Measurements from ENCODE around the gene EYS.

Gene EYS

DNA sequence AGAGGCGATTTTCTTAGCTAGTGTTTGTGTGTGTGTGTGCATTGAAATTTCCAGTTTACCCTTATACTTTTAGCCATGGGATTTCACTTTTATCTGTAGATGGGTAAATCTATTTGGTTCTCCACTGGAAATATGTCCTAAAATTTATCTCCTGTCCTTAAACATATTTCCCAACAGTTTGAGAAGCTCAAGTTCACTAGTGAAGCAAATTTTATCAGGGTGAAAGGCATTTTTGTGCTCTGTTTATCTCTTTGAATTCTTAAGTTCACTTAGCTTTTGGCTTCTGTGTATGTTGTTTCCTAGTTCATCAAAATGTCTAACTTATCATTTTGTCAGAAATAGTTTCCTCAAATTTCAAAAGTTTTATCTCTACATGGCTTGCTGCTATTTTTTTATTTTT, 1509.8 kb downstream of the EYS start:
- DNase-seq = no peak

DNA sequence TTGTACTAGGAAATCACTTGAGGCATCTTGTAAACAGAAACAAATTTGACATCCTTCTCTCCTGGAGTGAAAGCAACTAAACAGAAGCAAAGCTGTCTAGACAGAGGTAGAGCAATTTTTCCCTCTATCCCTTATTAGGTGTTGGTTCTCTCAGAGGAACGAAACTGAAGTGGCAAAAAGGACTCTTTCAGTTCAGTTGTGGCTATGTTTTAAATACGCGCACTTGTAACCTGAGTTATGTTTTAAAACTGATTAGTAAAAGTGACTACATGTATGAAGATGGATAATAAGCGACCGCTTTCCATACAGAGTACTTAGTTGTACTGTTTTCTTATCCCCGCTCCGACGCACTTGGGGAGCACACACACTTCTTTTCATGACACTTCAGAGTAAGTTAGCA, 1520.4 kb downstream of the EYS start:
- no peak for DNase-seq

DNA sequence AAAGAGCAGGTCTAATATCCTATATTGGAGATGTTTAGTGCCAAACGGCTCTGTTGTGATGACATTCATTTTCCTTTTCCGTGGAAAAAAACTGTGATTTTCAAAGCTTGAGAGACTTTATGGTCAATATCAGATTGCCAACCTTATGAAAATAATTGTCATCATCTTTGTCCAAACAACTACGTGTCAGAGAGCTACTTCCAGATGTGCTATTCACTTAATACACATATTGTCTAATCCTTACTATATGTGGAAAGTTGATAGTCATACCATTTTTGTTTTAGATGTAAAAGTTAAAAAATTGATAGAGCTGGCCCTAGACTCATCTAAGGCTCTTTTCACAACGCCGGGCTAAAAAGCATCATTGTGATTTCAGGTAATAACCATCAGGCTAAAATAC, 1521.4 kb downstream of the EYS start:
- no peak for DNase-seq

DNA sequence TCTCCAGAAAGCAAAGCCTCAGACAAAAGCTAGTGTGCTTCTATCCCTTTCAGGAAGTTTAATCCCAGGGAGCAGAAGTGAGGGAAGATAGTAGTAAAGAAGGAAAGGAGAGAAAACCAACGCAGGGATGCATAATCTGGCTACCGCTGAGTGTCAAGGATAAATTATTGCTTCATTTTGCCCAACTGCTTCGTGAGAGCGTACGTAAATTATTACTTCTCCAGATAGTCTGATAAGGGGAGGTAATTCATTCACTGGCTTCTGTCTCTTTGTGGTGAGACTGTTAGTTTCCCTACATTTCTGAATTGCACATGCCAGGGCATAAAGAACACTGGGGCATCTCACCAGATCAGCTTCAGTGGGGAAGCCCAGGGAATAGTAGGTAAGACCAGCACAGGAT, 1531.7 kb downstream of the EYS start:
- no peak for DNase-seq

DNA sequence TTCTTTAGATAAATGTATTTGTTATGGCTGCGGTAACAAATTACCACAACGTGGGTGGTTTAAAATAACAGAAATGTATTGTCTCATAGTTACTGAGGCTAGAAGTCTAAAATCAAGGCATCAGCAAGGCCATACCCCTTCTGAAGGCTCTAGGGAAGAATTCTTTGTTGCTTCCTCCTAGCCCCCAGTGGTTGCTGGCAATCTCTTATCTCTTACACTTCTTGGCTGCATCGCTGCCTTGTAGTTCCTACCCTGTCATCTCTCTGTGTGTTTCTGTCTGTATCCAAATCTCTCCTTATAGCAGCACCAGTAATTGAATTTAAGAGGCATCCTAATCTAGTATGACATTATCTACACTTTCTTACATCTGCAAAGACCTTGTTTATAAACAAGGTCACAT, 1536.7 kb downstream of the EYS start:
- no peak for DNase-seq

DNA sequence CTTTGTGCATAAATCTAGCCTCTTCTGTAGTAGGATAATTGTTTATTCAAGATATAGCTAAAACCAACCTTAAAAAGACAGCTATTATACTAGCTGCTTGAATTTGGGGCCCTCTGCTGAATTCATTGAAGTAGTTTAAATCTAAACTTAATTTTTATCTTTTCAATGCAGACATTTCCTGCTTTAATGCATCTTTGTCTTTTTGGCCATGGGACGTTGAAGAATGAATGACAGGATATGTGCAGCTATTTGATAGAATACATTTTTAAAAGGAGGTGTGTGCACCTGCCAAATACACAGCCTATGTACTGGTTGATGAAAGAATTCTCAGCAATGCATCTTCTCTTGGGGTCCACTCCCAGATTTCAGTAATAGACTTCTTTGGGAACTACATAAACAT, 1546.5 kb downstream of the EYS start:
- no peak for DNase-seq

DNA sequence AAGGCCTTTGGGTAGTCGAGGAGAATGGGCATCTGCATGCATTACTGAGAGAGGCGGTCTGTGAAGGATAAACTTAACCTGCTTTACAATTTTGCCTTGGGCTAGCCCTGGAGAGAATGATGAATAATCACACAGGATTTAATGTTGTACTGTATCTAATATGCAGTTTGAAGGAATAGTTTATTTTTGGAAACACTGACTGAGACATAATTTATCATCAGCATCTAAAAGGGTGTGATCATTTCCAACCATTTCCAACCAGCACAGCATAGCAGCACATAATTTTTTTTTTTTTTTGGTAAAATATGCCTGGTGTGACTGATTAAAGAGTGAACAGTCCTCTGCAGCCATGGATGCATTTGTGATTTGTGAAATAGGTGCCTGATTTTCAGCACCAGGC, 1552.0 kb downstream of the EYS start:
- no peak for DNase-seq

DNA sequence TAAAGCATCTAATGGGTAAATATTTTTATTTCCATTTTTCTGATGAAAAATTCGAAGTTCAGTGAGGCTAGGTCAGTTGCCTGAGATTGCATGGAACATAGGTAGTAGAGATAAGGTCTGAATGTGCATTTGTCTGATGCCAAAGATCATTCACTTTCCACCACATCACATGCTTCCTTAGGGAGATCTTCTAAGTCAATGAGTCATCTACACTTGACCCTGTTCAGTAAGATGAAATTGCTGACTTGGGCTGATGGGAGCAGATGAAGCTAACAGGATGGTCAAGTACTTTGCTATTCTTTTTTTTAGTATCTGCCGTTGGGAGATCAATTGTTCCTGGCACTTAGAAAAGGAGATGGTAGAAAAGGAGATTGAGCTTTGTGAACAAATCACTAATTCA, 1560.2 kb downstream of the EYS start:
- DNase-seq = no peak

DNA sequence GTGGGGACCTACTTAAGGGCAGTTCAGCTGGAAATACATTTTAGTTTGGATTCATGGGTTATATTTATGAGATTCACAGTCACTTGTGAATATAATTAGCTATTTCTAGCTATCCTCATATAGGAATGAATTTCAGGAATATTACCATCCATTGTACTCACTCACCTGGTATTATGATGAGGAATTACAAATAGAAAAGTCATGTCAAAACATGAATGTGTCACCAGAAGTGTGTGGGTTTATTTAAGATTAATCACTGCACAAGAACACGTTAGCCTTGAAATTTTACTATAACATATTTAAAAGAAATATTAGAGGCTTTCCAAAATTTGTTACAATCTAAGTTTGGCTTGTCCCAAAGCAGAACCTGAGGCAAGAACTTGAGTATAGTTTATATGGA, 1560.9 kb downstream of the EYS start:
- no peak for DNase-seq

DNA sequence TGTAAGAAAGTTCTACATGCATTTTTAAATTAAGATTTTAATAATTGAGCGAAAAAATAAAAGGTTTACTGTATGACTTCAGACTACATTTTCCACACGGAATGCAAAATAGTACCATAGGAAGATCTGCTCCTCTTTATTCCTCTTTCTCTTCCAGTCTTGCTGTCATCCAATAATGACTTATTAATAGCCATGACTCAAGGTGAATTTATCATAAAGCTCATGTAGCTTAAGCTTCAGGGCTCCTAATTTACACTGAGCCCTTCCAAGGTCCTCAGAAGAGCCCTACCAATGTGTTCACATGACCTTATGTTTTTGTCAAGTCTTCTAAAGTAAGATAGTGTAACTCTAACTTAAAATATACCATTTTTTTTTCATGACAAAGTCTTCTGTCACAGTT, 1561.4 kb downstream of the EYS start:
- DNase-seq = no peak

DNA sequence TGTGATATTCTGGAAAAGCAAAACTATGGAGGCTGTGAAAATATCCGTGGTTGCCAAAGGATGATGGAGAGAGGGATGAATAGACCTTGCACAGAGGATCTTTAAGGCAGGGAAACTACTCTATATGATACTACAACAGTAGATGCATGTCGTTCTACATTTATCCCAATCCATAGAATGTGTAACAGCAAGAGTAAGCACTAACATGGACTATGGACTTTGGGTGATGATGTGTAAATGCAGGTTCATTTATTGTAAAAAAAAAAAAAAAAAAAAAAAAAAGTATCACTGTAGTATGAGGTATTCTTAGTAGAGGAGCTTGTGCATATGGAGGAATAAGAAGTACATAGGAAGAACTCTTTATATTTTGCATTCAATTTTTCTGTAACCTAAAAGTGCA, 1563.9 kb downstream of the EYS start:
- DNase-seq = no peak

DNA sequence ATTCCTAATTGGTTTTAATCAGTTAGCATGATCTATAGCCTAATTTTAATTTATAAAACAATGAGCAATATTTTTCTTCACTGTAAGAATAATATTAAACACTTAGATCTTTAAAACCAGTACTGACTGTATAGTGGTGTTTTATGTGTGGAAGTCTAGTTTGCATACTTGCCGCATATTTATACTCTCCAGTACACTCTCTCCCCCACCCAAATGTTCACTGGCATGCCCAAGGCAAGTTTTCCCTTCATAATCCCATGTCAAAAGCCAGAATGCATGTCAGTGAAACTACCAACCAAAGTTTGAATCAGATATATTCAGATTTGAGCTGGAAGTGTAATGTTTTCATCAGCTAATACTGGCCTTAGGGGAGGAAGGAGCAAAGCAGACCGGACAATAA, 1565.3 kb downstream of the EYS start:
- DNase-seq = no peak

DNA sequence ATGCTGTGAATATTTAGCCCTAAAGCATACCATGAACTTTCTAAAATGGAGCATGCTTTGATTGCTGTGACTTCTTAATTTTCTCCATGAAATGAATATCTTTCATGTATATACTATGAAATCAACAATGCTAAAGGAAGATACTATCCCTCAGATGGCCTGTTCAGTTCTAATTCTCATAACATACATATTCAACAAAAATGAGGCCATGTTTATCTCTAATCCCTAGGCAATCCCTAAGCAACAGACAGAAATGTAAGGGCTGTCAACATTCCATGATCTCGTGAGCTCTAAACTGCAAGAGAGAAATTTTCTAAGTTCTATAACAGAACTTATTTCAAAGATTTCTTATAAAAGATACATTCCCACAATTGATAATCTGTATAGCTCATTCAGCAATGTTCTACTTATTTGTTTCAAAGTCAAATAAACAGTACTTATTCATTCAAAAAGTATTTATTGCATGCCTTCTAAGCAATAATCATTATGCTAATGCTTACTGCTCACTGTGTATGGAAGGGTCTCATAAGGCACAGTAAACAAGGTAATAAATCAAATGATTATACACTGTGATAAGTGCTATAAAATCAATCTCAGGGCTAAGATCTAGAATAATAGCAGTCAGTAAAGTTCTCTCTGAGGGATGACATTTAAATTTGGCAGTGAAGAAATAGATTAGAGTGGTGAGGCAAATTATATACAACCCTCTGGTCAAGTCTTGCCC, 1578.6 kb downstream of the EYS start:
- no peak for DNase-seq

DNA sequence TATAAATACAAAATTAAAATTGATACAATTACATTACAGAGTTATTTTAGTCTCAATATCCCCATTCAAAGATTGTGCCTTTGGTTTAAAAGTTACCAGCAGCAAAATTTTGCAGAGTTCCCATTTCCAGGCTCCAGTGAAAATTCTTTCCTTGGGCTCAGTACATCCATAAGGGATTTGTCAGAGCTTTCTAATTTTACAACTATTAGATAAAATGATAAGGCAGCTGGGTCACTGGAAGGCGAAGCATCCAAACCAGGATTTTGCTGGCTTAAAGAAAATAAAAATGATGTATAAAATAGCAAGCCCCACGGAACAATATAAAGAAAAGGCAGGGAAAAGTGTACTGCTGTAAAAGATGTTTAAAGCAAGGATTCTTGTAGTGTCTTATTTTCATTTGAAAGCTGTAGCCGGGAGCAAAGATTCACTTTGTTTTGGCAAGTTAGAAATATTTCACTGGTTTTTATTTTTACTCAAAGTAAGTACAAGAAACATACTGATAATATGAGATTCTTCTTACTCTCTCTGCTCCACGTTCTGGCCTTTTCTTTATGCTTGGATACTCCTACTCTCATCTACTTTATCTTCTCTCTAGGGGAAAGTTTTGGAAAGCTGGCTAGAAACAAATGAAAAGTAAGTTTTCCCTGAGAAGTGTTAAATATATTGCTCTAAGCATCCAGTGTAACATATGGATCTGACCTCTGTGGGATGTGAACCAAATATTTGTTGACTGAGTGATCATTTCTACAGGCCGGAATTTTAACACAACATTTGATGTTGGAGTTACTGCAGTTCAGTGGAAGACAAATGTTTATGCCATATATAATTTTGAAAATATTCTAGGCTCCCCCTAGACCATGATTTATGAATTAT, 1583.0 kb downstream of the EYS start:
- DNase-seq = no peak

DNA sequence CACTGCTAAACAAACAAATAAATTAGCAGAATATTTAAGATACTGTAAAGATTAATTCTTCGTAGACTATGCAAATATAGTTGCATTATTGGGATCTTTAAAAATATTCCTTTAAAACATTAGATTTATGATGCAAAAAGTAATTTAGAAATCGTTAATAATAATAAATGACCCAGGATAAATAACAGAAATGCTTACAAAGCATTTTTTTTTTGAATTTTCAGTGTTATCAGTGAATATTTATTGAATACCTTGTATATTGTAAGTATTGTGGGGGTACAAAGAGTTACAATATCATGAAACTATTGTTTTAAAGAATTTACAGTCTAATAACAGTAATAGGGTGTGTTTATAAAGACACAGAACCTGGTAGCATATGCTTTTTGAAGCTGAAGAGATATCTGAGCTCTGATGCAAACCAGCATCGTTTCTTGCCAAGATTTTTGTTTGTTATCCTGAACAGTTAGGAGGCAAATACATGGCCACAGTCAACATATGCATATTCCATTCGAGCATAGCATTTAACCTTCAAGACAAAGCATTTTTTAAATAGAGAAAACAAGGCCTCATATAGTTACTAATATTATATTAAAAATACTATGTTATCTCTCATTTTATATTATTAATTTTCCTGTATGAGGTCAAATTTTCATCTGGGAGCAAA, 1584.2 kb downstream of the EYS start:
- DNase-seq = no peak

DNA sequence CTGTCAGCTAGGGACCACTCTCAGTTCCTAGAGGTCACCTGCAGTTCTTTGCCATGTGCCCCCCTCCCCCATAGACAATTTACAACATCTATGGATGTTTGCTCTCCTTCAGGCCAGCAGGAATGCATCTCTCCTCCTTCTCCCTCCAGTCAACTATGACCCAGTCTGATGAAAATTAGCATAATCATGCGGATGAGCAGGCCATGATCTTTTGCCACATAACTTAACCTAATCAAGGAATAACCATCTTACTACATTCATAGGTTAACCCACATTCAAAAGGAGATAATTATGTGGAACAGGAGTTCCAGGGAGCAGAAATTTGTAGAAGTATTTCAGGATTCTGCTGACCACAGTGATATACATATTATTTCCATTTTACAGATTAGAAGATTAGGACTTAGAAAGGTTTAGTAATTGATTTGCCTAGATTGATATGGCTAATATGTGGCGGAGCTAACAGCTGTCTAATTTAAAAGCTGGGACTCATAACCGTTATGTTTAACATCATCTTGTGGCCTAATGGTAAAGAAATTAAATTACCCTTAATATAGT, 1585.9 kb downstream of the EYS start:
- DNase-seq = no peak

DNA sequence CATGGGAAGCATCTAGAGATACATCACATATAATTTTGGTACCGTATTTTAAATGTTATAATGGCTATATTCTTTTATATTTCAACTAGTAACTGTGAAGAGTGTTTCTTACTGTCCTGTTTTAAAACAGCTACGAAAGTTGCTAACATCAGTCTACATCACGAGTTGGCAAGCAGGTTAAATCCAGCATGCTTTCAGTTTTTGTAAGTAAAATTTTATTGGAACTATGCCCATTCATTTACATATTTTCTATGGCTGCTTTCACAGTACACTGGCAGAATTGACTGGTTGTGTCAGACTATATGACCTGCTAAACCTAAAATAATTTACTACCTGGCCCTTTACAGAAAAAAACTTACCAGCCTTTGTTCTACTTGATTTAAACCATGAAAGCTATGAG, 1593.3 kb downstream of the EYS start:
- DNase-seq = no peak

DNA sequence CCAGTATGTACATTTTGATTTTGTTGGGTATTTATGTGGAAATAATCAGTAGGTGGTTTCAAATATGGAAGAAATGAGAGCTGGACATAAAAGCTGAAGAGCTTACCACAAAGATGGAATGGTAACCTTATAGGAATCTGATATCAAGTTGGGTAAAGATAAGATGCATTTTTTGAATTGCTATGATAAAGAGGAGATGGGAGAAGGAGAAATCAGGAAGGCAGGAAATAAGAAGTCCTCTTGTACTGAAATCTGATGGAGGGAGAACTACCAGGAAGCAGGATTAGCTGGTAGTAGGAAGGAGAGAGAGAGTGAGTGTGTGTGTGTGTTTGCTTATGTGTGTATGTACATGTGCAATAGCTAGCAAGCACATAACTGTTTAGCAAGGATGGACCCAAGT, 1603.0 kb downstream of the EYS start:
- no peak for DNase-seq

DNA sequence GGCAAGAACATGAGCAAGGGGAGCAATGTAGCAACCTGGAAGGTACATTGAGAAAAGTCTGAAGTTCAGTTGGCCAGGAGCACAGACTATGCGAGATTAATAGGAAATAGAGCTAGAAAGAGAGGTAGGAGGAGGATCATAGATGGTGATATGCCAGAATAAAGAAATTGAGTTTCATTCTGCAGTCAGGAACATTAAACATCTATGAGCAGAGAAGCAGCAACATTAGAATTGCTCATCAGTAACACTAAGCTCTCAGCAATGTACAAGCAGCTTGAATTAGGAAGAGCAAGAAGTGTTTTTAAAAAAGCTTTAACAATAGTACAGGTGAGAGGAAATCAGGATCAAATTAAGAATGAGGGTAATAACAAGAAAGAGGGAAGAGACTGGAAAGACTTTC, 1603.5 kb downstream of the EYS start:
- DNase-seq = no peak

DNA sequence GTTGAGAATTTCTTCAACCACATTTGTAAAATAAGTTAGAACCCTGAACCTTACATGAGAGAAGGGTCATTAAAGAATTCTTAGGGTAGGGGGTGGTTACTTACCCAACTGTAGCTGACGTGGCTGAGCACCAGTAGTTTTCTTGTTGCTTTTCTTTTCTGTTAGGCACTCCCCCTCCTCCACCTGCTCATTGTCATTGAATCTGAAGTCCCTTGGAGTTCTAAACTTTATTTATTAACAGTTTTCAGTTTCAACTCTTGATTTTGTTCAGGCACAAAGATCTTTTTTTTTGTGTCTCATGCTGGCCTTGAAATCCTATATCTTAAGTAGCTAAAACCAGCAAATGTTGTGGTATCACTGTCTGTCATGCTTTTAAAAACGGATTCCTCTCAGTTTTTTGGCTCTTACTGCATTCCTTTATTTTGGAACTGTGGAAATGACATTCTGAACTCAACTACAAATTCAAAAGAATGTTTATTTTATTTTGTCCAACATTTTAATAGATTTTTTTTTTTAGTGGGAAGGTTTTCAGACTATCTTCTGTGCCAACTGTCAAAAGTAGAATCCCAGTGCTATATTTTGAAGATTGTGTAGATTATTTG, 1606.2 kb downstream of the EYS start:
- DNase-seq = no peak

DNA sequence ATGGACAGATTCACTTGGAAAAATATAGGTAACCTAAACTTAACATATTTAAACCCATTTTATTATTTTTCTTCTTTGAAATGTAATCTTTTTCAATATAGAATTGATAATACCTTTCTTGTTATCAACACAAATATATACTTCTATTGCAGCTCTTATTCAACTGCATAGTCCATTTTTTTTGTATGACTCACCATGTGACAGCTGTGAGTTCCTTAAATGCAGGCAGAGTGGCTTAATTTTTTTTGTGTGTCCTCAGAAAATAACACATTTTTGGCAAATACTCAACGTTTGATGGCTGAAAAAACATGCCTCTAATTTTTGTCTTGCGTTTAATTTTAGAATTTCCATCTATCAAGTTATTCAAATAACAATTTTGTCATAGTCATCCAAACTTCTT, 1616.7 kb downstream of the EYS start:
- no peak for DNase-seq

DNA sequence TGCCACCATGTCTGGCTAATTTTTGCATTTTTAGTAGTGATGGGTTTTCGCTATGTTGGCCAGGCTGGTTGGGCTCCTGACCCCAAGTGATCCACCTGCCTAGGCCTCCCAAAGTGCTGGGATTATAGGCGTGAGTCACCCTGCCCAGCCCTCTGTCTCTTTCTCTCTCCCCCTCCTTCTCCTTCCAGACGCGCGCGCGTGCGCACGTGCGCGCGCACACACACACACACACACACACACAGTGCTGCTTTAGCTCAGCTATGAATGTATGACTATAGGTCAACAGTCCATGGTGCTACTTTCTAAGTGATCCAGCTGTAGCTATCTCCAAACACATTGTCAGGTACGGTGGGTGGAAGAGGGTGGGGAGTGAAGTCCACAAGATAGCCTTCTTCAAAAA, 1621.9 kb downstream of the EYS start:
- no peak for DNase-seq

DNA sequence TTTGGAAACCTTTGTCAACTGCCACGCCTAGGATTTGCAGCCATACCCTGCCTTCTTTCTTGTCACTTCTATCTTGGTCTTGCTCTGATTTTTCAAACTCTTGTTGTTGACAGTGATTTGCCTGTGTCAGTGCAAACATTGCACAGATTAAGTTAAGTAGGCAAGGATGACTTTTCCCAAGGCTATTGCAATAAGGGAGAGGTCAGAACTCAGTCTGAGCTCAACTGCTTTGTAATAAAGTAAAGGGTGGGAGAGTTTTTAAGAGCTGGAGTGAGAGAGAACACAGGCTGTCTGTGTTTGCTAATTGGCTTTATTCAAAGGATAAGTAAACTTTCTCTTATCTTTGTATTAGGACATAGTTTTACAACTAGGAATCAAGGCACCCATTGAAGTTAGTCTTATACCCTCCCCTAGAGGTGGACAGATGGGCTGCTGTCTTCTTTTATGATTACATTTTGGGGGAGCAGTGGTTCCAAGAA, 1622.8 kb downstream of the EYS start:
- DNase-seq = no peak

All from activated CD4-positive, alpha-beta T cell treated with anti-CD3 and anti-CD28 coated beads, Interleukin-10, Interleukin-2, amounts not matched to agents 100 ng/mL and 50 ng/mL, durations not matched to agents 16 hours and 8 hours (primary cell).